Trophoblast cell (in vitro differentiated cells and primary cell): ENCODE results near the gene TIMM50.

Source experiments
- DNase-seq, 2 donors: peaks; one replicate each; pipeline ENCODE4 v3.0.0-alpha.2; 2016
- H2AFZ ChIP-seq: 2 replicates; pipeline ENCODE4 v1.6.1; 2013; ENCODE audit warnings: low read length, moderate library complexity, mild to moderate bottlenecking; ENCODE audit not compliant: insufficient read depth, poor library complexity
- H2AK5ac ChIP-seq: 2 replicates; pipeline ENCODE4 v1.6.1; 2013; ENCODE audit warnings: mild to moderate bottlenecking, low read length
- H2BK120ac ChIP-seq: 2 replicates; pipeline ENCODE4 v1.6.1; 2013; ENCODE audit warnings: low read length, mild to moderate bottlenecking, moderate library complexity; ENCODE audit not compliant: insufficient read depth, poor library complexity
- H2BK12ac ChIP-seq: 2 replicates; pipeline ENCODE4 v1.6.1; 2013; ENCODE audit warnings: mild to moderate bottlenecking, low read length, moderate library complexity
- H2BK5ac ChIP-seq: 2 replicates; pipeline ENCODE4 v1.6.1; 2013; ENCODE audit warnings: low read length, low read depth, moderate library complexity, mild to moderate bottlenecking; ENCODE audit not compliant: poor library complexity
- H3K14ac ChIP-seq: 2 replicates; pipeline ENCODE4 v1.6.1; 2013; ENCODE audit warnings: mild to moderate bottlenecking, low read length
- H3K18ac ChIP-seq: 2 replicates; pipeline ENCODE4 v1.6.1; 2013; ENCODE audit warnings: mild to moderate bottlenecking, low read length
- H3K23ac ChIP-seq: 2 replicates; pipeline ENCODE4 v1.6.1; 2013; ENCODE audit warnings: low read length
- H3K27ac ChIP-seq: 2 replicates; pipeline ENCODE4 v1.5.1; 2013; ENCODE audit warnings: low read depth, mild to moderate bottlenecking, inconsistent platforms, low read length, moderate library complexity
- H3K27me3 ChIP-seq: 2 replicates; pipeline ENCODE4 v1.6.1; 2013; ENCODE audit warnings: inconsistent platforms, mild to moderate bottlenecking, low read length, moderate library complexity; ENCODE audit not compliant: insufficient read depth
- H3K36me3 ChIP-seq, 2 experiments: 1 replicate in 1 of 2; 2 replicates in 1 of 2; pipeline ENCODE4 v1.6.1; 2013; ENCODE audit warnings: low read length in 2 of 2, mild to moderate bottlenecking in 2 of 2, moderate library complexity in 1 of 2; ENCODE audit not compliant: insufficient read depth in 2 of 2, control insufficient read depth in 1 of 2
- H3K4ac ChIP-seq: 2 replicates; pipeline ENCODE4 v1.6.1; 2013; ENCODE audit warnings: low read depth, mild to moderate bottlenecking, low read length, moderate library complexity
- H3K4me1 ChIP-seq, 2 experiments: 1 replicate in 1 of 2; 2 replicates in 1 of 2; pipeline ENCODE4 v1.6.1; 2013; ENCODE audit warnings: low read length in 2 of 2, mild to moderate bottlenecking in 2 of 2, moderate library complexity in 1 of 2; ENCODE audit not compliant: insufficient read depth in 2 of 2, control insufficient read depth in 1 of 2
- H3K4me2 ChIP-seq: 2 replicates; pipeline ENCODE4 v1.6.1; 2013; ENCODE audit warnings: inconsistent platforms, mild to moderate bottlenecking, low read length, moderate library complexity
- H3K4me3 ChIP-seq: 2 replicates; pipeline ENCODE4 v1.5.1; 2013; ENCODE audit warnings: mild to moderate bottlenecking, low read depth, low read length, inconsistent platforms
- H3K79me1 ChIP-seq: one replicate; pipeline ENCODE4 v1.6.1; 2013; ENCODE audit warnings: low read length
- H3K79me2 ChIP-seq: 2 replicates; pipeline ENCODE4 v1.6.1; 2013; ENCODE audit warnings: low read length, mild to moderate bottlenecking; ENCODE audit not compliant: control insufficient read depth, insufficient read depth, poor library complexity
- H3K9ac ChIP-seq: 2 replicates; pipeline ENCODE4 v1.6.1; 2013; ENCODE audit warnings: mild to moderate bottlenecking, low read length
- H3K9me3 ChIP-seq: 2 replicates; pipeline ENCODE4 v1.6.1; 2013; ENCODE audit warnings: low read depth, mild to moderate bottlenecking, control low read depth, inconsistent platforms, low read length; ENCODE audit not compliant: insufficient read depth
- H4K12ac ChIP-seq: 2 replicates; pipeline ENCODE4 v1.6.1; 2013; ENCODE audit warnings: low read depth, mild to moderate bottlenecking, low read length, moderate library complexity
- H4K8ac ChIP-seq: 2 replicates; pipeline ENCODE4 v1.6.1; 2013; ENCODE audit warnings: low read depth, mild to moderate bottlenecking, low read length, moderate library complexity
- H4K91ac ChIP-seq: one replicate; pipeline ENCODE4 v1.6.1; 2013; ENCODE audit warnings: low read depth, mild to moderate bottlenecking, low read length, moderate library complexity
- whole genome bisulfite sequencing: extraction: QIAGEN DNeasy Blood & Tissue Kit; methylation state at CpG from one replicate; pipeline ENCODE4 v1.1.7; 2013; ENCODE audit warnings: missing lambda C conversion rate; ENCODE audit not compliant: insufficient read length, insufficient coverage; ENCODE audit errors: extremely low coverage; 5-methylcytosine and 5-hydroxymethylcytosine counted together

Gene TIMM50

GRCh38 chr19:39502640-39503417, 22.2 kb downstream of the TIMM50 start:
- Histone ChIP-seq H4K8ac (peak overlapping the region; percentile 65), H3K23ac (no peak overlapping the region), H3K14ac (no peak overlapping the region), H3K4me2 (peak overlapping the region; percentile 40), H2AK5ac (no peak overlapping the region), H3K79me1 (peaks cover 2% of the 10 kb centered on the region), H2AFZ (peak overlapping the region; percentile 92), H3K4me1 (peaks cover 11 to 15% of the 10 kb centered on the region in 2 experiments), H3K27ac (no peak overlapping the region), H3K27me3 (peaks cover 47% of the 10 kb centered on the region), H3K4me3 (no peak overlapping the region), H3K9ac (no peak overlapping the region), H3K9me3 (peaks cover 16% of the 10 kb centered on the region), H3K79me2 (no peaks in the 10 kb centered on the region), H2BK12ac (no peak overlapping the region), H3K36me3 (no peaks in the 10 kb centered on the region), H3K4ac (no peak overlapping the region), H4K12ac (peak overlapping the region; percentile 50), H2BK5ac (no peak overlapping the region), H3K18ac (no peak overlapping the region), H2BK120ac (no peak overlapping the region), H4K91ac (no peak overlapping the region)
- WGBS, result no CpG with 5 or more reads among the region's 69 CpGs
- DNase-seq, result peak; percentile 77 to 85

- Histone ChIP-seq H3K4ac (no peak overlapping the region), H3K9me3 (peaks cover 16% of the 10 kb centered on the region), H3K36me3 (no peaks in the 10 kb centered on the region), H3K79me2 (no peaks in the 10 kb centered on the region), H4K12ac (no peak overlapping the region), H3K14ac (no peak overlapping the region), H3K4me1 (peaks cover 6 to 8% of the 10 kb centered on the region in 2 experiments), H2AFZ (peak overlapping the region; percentile 55), H2BK120ac (no peak overlapping the region), H3K9ac (no peak overlapping the region), H3K79me1 (peaks cover 2% of the 10 kb centered on the region), H3K27me3 (peaks cover 33% of the 10 kb centered on the region), H4K8ac (no peak overlapping the region), H3K4me2 (peak overlapping the region; percentile 90), H4K91ac (no peak overlapping the region), H3K18ac (no peak overlapping the region), H3K23ac (no peak overlapping the region), H3K4me3 (no peak overlapping the region), H3K27ac (no peak overlapping the region), H2AK5ac (no peak overlapping the region), H2BK5ac (no peak overlapping the region), H2BK12ac (no peak overlapping the region)
- no CpG with 5 or more reads among the region's 7 CpGs for WGBS
- DNase-seq, result no peak
Observed at GRCh38 chr19:39506598-39506943, 25.9 kb downstream of the TIMM50 start.

GRCh38 chr19:39506944-39507714, 26.5 kb downstream of the TIMM50 start:
- H4K12ac ChIP-seq, result no peak overlapping the region
- no peak overlapping the region for H2AK5ac ChIP-seq
- H3K79me1 ChIP-seq, result peaks cover 2% of the 10 kb centered on the region
- H3K27me3 ChIP-seq, result peaks cover 33% of the 10 kb centered on the region
- no peak overlapping the region for H3K18ac ChIP-seq
- H3K36me3 ChIP-seq, result no peaks in the 10 kb centered on the region
- H3K27ac ChIP-seq, result no peak overlapping the region
- no peak overlapping the region for H3K14ac ChIP-seq
- DNase-seq, result peak; percentile 35 to 61
- H2BK5ac ChIP-seq, result no peak overlapping the region
- peak overlapping the region; percentile 50 for H3K4me3 ChIP-seq
- H3K4me1 ChIP-seq, result peaks cover 6 to 8% of the 10 kb centered on the region in 2 experiments
- H2BK12ac ChIP-seq, result no peak overlapping the region
- H3K23ac ChIP-seq, result no peak overlapping the region
- H3K9me3 ChIP-seq, result peaks cover 16% of the 10 kb centered on the region
- no peak overlapping the region for H2BK120ac ChIP-seq
- peak overlapping the region; percentile 55 for H2AFZ ChIP-seq
- no peak overlapping the region for H4K91ac ChIP-seq
- H4K8ac ChIP-seq, result peak overlapping the region; percentile 34
- H3K9ac ChIP-seq, result no peak overlapping the region
- H3K4me2 ChIP-seq, result peak overlapping the region; percentile 90
- no peaks in the 10 kb centered on the region for H3K79me2 ChIP-seq
- no peak overlapping the region for H3K4ac ChIP-seq
- no CpG with 5 or more reads among the region's 96 CpGs for WGBS

GRCh38 chr19:39507715-39508364, 27.2 kb downstream of the TIMM50 start:
- Histone ChIP-seq H2BK5ac (no peak overlapping the region), H4K12ac (no peak overlapping the region), H2AK5ac (no peak overlapping the region), H3K36me3 (no peaks in the 10 kb centered on the region), H3K4ac (no peak overlapping the region), H3K4me3 (no peak overlapping the region), H2BK12ac (no peak overlapping the region), H3K18ac (no peak overlapping the region), H3K4me2 (peak overlapping the region; percentile 90), H3K79me2 (no peaks in the 10 kb centered on the region), H2BK120ac (no peak overlapping the region), H3K27ac (no peak overlapping the region), H3K79me1 (no peaks in the 10 kb centered on the region), H3K9ac (no peak overlapping the region), H4K8ac (peak overlapping the region; percentile 34), H3K14ac (no peak overlapping the region), H2AFZ (peak overlapping the region; percentile 55), H4K91ac (no peak overlapping the region), H3K27me3 (peaks cover 33% of the 10 kb centered on the region), H3K4me1 (peaks cover 3 to 7% of the 10 kb centered on the region in 2 experiments), H3K9me3 (peaks cover 13% of the 10 kb centered on the region), H3K23ac (no peak overlapping the region)
- no CpG with 5 or more reads among the region's 24 CpGs for WGBS
- DNase-seq, result no peak
